Tibial nerve (tissue), 4 donors: Measurements from ENCODE around the gene AK9. TPM values are rescaled to one million over a fixed set of nuclear protein-coding genes. Genes with fewer than 3 reads are reported as not detected.

Experiments used
- DNase-seq, 2 donors: peaks; one replicate each; pipeline ENCODE4 v3.0.0-alpha.2; 2019; ENCODE audit warnings: low spot score in 2 of 2
- H3K27ac ChIP-seq, 4 donors: fragments of 200-600 bp; sonication (generic) in 3 of 4; one replicate each; pipeline ENCODE4 v1.5.1; 2017 to 2019; ENCODE audit warnings: mild to moderate bottlenecking in 1 of 4
- H3K27me3 ChIP-seq, 2 donors: fragments of 200-600 bp; sonication (generic) in 1 of 2; one replicate each; pipeline versions ENCODE4 v1.5.1 to v1.6.0; 2017 to 2019
- H3K36me3 ChIP-seq, 3 donors: fragments of 200-600 bp; sonication (generic); one replicate each; pipeline ENCODE4 v1.5.1; 2018 to 2019
- H3K4me1 ChIP-seq, 4 donors: fragments of 200-600 bp; sonication (generic) in 3 of 4; one replicate each; pipeline ENCODE4 v1.5.1; 2017 to 2019
- H3K4me3 ChIP-seq, 4 donors: fragments of 200-600 bp; sonication (generic) in 3 of 4; one replicate each; pipeline ENCODE4 v1.5.1; 2017 to 2019; ENCODE audit warnings: mild to moderate bottlenecking in 1 of 4, moderate library complexity in 1 of 4
- H3K9me3 ChIP-seq, 4 donors: fragments of 200-600 bp; sonication (generic) in 3 of 4; one replicate each; pipeline ENCODE4 v1.5.1; 2017 to 2019
- CTCF ChIP-seq, 5 experiments: fragments of 200-600 bp in 3 of 5; fragments of 450-650 bp in 2 of 5; sonication (generic) in 3 of 5; IDR thresholded peaks; one replicate each; pipeline ENCODE4 v1.5.1; 2016 to 2019; ENCODE audit warnings: antibody characterized with exemption in 5 of 5, mild to moderate bottlenecking in 3 of 5, moderate library complexity in 2 of 5
- EP300 ChIP-seq, 2 donors: sonication (generic); formaldehyde crosslinking; IDR thresholded peaks; one replicate each; pipeline ENCODE4 v1.6.1; 2017; ENCODE audit warnings: antibody characterized with exemption in 2 of 2, mild to moderate bottlenecking in 1 of 2
- POLR2A ChIP-seq, 2 donors: fragments of 450-650 bp; IDR thresholded peaks; one replicate each; pipeline ENCODE4 v1.6.1; 2017; ENCODE audit warnings: antibody characterized with exemption in 2 of 2, mild to moderate bottlenecking in 2 of 2, moderate library complexity in 2 of 2
- WGBS, 2 donors: methylation state at CpG; one replicate each; pipeline ENCODE4 v1.1.5; 2018; 5-methylcytosine and 5-hydroxymethylcytosine counted together
- total RNA-seq, 4 donors: library from RNA; depleted of rRNA; stranded (reverse); fragments of >200 nt; gene quantifications; one replicate each; pipeline ENCODE4 v1.1.0, GENCODE V29; 2016

Gene AK9
- total RNA-seq, 4 donors from 2014 or later = 8.1 to 19.8 (median 14.1) TPM

GRCh38 chr6:109612268-109612667, 78.7 kb downstream of the AK9 start:
- no peaks in the 10 kb centered on the region for H3K4me1 ChIP-seq
- peaks cover 0 to 40% (median 0%) of the 10 kb centered on the region in 3 donors for H3K36me3 ChIP-seq
- no peak overlapping the region for H3K4me3 ChIP-seq
- H3K27me3 ChIP-seq = no peaks in the 10 kb centered on the region
- TF ChIP-seq CTCF (IDR thresholded peaks at IDR 0.05) (no peak), EP300 (IDR thresholded peaks at IDR 0.05) (no peak), POLR2A (IDR thresholded peaks at IDR 0.05) (no peak)
- no peak for DNase-seq
- peaks cover 0 to 7% (median 0%) of the 10 kb centered on the region in 4 donors for H3K9me3 ChIP-seq
- WGBS, 2 donors = 50 to 76% methylated on average over 1 of the region's 1 CpG
- no peak overlapping the region for H3K27ac ChIP-seq

- H3K27ac ChIP-seq = no peak overlapping the region
- 96 to 100% methylated on average over 1 of the region's 1 CpG for WGBS, 2 donors
- no peak for DNase-seq
- H3K4me1 ChIP-seq = no peaks in the 10 kb centered on the region
- H3K36me3 ChIP-seq = peaks cover 0 to 45% (median 0%) of the 10 kb centered on the region in 3 donors
- TF ChIP-seq EP300 (IDR thresholded peaks at IDR 0.05) = no peak
- no peak for TF ChIP-seq CTCF (IDR thresholded peaks at IDR 0.05)
- no peak for TF ChIP-seq POLR2A (IDR thresholded peaks at IDR 0.05)
- no peak overlapping the region for H3K4me3 ChIP-seq
- H3K9me3 ChIP-seq = peaks cover 0 to 7% (median 0%) of the 10 kb centered on the region in 4 donors
- H3K27me3 ChIP-seq = no peaks in the 10 kb centered on the region
Measured at GRCh38 chr6:109611502-109611901, 79.5 kb downstream of the AK9 start.

GRCh38 chr6:109610590-109610989, 80.4 kb downstream of the AK9 start:
- Histone ChIP-seq H3K27ac (no peak overlapping the region), H3K4me3 (no peak overlapping the region), H3K27me3 (no peaks in the 10 kb centered on the region), H3K4me1 (no peaks in the 10 kb centered on the region), H3K36me3 (peaks cover 0 to 54% (median 0%) of the 10 kb centered on the region in 3 donors), H3K9me3 (peaks cover 0 to 7% (median 0%) of the 10 kb centered on the region in 4 donors)
- 65 to 71% methylated on average over 2 of the region's 2 CpGs for WGBS, 2 donors
- no peak for DNase-seq
- no peak for TF ChIP-seq CTCF (IDR thresholded peaks at IDR 0.05)
- TF ChIP-seq POLR2A (IDR thresholded peaks at IDR 0.05) = no peak
- no peak for TF ChIP-seq EP300 (IDR thresholded peaks at IDR 0.05)

GRCh38 chr6:109609737-109610136, 81.3 kb downstream of the AK9 start:
- peaks cover 0 to 7% (median 0%) of the 10 kb centered on the region in 4 donors for H3K9me3 ChIP-seq
- no peak for TF ChIP-seq CTCF (IDR thresholded peaks at IDR 0.05)
- no peak for TF ChIP-seq POLR2A (IDR thresholded peaks at IDR 0.05)
- no peak for TF ChIP-seq EP300 (IDR thresholded peaks at IDR 0.05)
- H3K27ac ChIP-seq = no peak overlapping the region
- peaks cover 0 to 62% (median 0%) of the 10 kb centered on the region in 3 donors for H3K36me3 ChIP-seq
- no peaks in the 10 kb centered on the region for H3K27me3 ChIP-seq
- H3K4me3 ChIP-seq = no peak overlapping the region
- no peaks in the 10 kb centered on the region for H3K4me1 ChIP-seq
- 88 to 89% methylated on average over 1 of the region's 1 CpG for WGBS, 2 donors
- DNase-seq = no peak

GRCh38 chr6:109606359-109606758, 84.6 kb downstream of the AK9 start:
- H3K36me3 ChIP-seq = peaks cover 0 to 64% (median 0%) of the 10 kb centered on the region in 3 donors
- WGBS, 2 donors = 93 to 97% methylated on average over 2 of the region's 2 CpGs
- no peaks in the 10 kb centered on the region for H3K4me1 ChIP-seq
- no peaks in the 10 kb centered on the region for H3K27me3 ChIP-seq
- no peak for TF ChIP-seq CTCF (IDR thresholded peaks at IDR 0.05)
- H3K27ac ChIP-seq = no peak overlapping the region
- no peak overlapping the region for H3K4me3 ChIP-seq
- H3K9me3 ChIP-seq = peaks cover 0 to 22% (median 0%) of the 10 kb centered on the region in 4 donors
- DNase-seq = no peak
